ENCODE measurements around the gene TRABD. TPM values are rescaled to one million over a fixed set of nuclear protein-coding genes. Genes with fewer than 3 reads are reported as not detected.

Gene TRABD
- total RNA-seq, 2 experiments from 2014 or later = 126 to 128 TPM

GRCh38 chr22:50189184-50189848 lies 3.6 kb downstream of the TRABD start:
- Histone ChIP-seq H3K9me2 (ENCODE audit: insufficient read depth, low read length) (no peaks in the 10 kb centered on the region), H3K27ac (ENCODE audit: low read depth, low read length, poor library complexity, severe bottlenecking) (peak overlapping the region; percentile 99), H3K4me3 (ENCODE audit: low read depth, low read length, poor library complexity, severe bottlenecking) (peak overlapping the region; percentile 68), H3K36me3 (ENCODE audit: insufficient read depth, low read length) (peaks cover 40% of the 10 kb centered on the region), H3K9me3 (ENCODE audit: low read length) (no peaks in the 10 kb centered on the region), H2AFZ (ENCODE audit: low read length) (no peak overlapping the region), H3K4me2 (ENCODE audit: low read length) (peak overlapping the region; percentile 96), H3K4me1 (ENCODE audit: insufficient read depth, low read length, poor library complexity, severe bottlenecking) (peaks cover 69% of the 10 kb centered on the region), H3K79me2 (ENCODE audit: insufficient read depth, low read depth, low read length) (peaks cover 47% of the 10 kb centered on the region), H4K20me1 (ENCODE audit: insufficient read depth, low read length) (no peaks in the 10 kb centered on the region)
- POLR2A ChIA-PET = no interaction called here
- TF ChIP-seq, protein P1, sequence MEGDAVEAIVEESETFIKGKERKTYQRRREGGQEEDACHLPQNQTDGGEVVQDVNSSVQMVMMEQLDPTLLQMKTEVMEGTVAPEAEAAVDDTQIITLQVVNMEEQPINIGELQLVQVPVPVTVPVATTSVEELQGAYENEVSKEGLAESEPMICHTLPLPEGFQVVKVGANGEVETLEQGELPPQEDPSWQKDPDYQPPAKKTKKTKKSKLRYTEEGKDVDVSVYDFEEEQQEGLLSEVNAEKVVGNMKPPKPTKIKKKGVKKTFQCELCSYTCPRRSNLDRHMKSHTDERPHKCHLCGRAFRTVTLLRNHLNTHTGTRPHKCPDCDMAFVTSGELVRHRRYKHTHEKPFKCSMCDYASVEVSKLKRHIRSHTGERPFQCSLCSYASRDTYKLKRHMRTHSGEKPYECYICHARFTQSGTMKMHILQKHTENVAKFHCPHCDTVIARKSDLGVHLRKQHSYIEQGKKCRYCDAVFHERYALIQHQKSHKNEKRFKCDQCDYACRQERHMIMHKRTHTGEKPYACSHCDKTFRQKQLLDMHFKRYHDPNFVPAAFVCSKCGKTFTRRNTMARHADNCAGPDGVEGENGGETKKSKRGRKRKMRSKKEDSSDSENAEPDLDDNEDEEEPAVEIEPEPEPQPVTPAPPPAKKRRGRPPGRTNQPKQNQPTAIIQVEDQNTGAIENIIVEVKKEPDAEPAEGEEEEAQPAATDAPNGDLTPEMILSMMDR (conservative IDR thresholded peaks at IDR 0.05; ENCODE audit: low read length) = no peak
- TF ChIP-seq EZH2phosphoT487 (IDR thresholded peaks at IDR 0.05; ENCODE audit: borderline replicate concordance, low read depth, low read length) = no peak
- CTCF ChIA-PET (ENCODE audit: unreplicated experiment) = interaction anchor here (0.5 kb wide), 1 partner anchor 88 kb away, joined by 3 read pairs; no protein-coding TSS in a partner anchor
- BruUV-seq (replicated peaks) = no TSS peak
- DNase-seq (ENCODE audit: low spot score) = peak; percentile 67
- intact Hi-C loops (cut with micrococcal nuclease; ENCODE audit: unreplicated experiment) = no loop called here

DNA sequence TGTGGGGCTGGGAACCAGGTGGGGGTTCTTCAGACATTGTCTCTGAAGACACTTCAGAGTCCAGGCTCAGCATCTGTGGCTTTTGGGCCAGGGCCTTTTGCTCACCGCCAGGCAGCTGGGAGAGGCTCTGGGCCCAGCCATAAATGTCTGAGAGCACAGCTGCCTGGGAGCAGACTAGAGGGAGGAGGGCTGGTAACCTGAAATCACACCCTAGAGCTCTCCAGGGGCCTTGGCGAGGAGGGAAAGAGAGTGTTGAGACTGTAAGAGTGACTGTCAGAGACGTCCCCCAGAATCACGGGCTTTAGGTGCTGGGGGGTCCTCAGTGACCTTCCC lies 4.1 kb downstream of the TRABD start:
- H3K4me2 ChIP-seq (ENCODE audit: low read length) = peak overlapping the region; percentile 96
- H3K9me2 ChIP-seq (ENCODE audit: insufficient read depth, low read length) = no peaks in the 10 kb centered on the region
- peak; percentile 47 for DNase-seq (ENCODE audit: low spot score)
- TF ChIP-seq EZH2phosphoT487 (IDR thresholded peaks at IDR 0.05; ENCODE audit: borderline replicate concordance, low read depth, low read length) = no peak
- TF ChIP-seq, protein P1 (conservative IDR thresholded peaks at IDR 0.05; ENCODE audit: low read length) = no peak
- peak overlapping the region; percentile 68 for H3K4me3 ChIP-seq (ENCODE audit: low read depth, low read length, poor library complexity, severe bottlenecking)
- no peaks in the 10 kb centered on the region for H4K20me1 ChIP-seq (ENCODE audit: insufficient read depth, low read length)
- POLR2A ChIA-PET = no interaction called here
- CTCF ChIA-PET (ENCODE audit: unreplicated experiment) = interaction anchor here (0.6 kb wide), 1 partner anchor 103 kb away, joined by 3 read pairs; no protein-coding TSS in a partner anchor
- H3K27ac ChIP-seq (ENCODE audit: low read depth, low read length, poor library complexity, severe bottlenecking) = peak overlapping the region; percentile 99
- intact Hi-C loops (cut with micrococcal nuclease; ENCODE audit: unreplicated experiment) = loop anchor here (2.0 to 5.0 kb wide), 4 partner anchors 89 to 282 kb away; no protein-coding TSS in a partner anchor
- H3K4me1 ChIP-seq (ENCODE audit: insufficient read depth, low read length, poor library complexity, severe bottlenecking) = peaks cover 70% of the 10 kb centered on the region
- no peak overlapping the region for H2AFZ ChIP-seq (ENCODE audit: low read length)
- no peaks in the 10 kb centered on the region for H3K9me3 ChIP-seq (ENCODE audit: low read length)
- peaks cover 47% of the 10 kb centered on the region for H3K79me2 ChIP-seq (ENCODE audit: insufficient read depth, low read depth, low read length)
- H3K36me3 ChIP-seq (ENCODE audit: insufficient read depth, low read length) = peaks cover 45% of the 10 kb centered on the region
- BruUV-seq (replicated peaks) = no TSS peak

All from OCI-LY7 (cell line).